Activated naive CD8-positive, alpha-beta T cell treated with anti-CD3 and anti-CD28 coated beads, Interleukin-2, amount 10 ng/mL, durations not matched to agents 7 days and 5 days (primary cell): Measurements from ENCODE around the gene CCDC141. TPM values are rescaled to one million over a fixed set of nuclear protein-coding genes. Genes with fewer than 3 reads are reported as not detected.

Source experiments
- ATAC-seq: fragments of 150-1000 bp; cut with Tn5 transposase; one replicate; pipeline ENCODE4 v1.10.0; 2021; ENCODE audit warnings: low read depth, moderate library complexity
- POLR2A ChIA-PET: fragments of 350-600 bp; sonication (Branson Sonifier 250); formaldehyde crosslinking; loops from one replicate; lab custom pipeline; 2021; ENCODE audit warnings: antibody characterized with exemption; lab: Charles Lee
- DNase-seq: peaks from one replicate; pipeline ENCODE4 v3.0.0; 2021
- H3K27ac Mint-ChIP-seq: one replicate; pipeline ENCODE4 v1.8.0; 2022; ENCODE audit warnings: mild to moderate bottlenecking, mixed read lengths
- H3K27me3 Mint-ChIP-seq: one replicate; pipeline ENCODE4 v1.8.0; 2022; ENCODE audit warnings: mild to moderate bottlenecking, moderate library complexity, mixed read lengths
- H3K36me3 Mint-ChIP-seq: one replicate; pipeline ENCODE4 v1.8.0; 2021; ENCODE audit warnings: mild to moderate bottlenecking, mixed read lengths
- H3K4me1 Mint-ChIP-seq: one replicate; pipeline ENCODE4 v1.8.0; 2021; ENCODE audit warnings: mixed read lengths
- H3K4me3 Mint-ChIP-seq: one replicate; pipeline ENCODE4 v1.8.0; 2022; ENCODE audit warnings: mild to moderate bottlenecking, moderate library complexity, mixed read lengths
- H3K9me3 Mint-ChIP-seq: one replicate; pipeline ENCODE4 v1.8.0; 2021; ENCODE audit warnings: mixed read lengths
- total RNA-seq, 2 experiments: library from RNA; stranded (reverse); gene quantifications; one replicate each; pipeline ENCODE4 v1.2.3, GENCODE V29; 2021

Gene CCDC141
- total RNA-seq, 2 experiments from 2014 or later = 11.8 to 15.0 TPM

DNA sequence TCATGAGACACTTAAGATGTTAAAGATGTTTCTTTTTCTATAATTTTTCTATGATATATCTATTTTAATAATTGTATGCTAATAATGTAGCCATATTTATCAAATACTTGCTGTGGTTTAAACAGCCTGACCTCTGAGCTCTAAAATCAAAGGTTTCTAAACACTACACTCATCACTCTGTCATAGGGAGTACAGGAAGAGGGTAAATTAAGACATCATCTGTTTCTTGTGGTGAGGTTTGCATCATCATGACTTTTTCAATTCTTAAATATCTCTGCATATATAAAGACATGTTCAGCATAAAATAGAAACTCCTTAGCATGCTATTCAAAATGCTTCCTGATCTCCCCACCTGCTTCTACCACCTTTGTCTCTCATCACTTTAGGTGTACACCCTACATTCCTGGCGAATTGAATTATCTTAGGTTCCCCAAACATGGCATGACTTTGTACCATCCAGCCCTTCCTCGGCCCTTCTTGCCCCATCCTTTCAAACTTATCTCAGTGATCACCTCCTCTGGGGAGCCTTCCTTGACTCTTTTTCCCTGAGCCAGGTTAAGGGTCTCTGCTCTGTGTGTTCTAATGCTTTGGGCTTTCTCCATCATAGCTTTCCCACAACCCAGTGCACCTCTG, 137.4 kb downstream of the CCDC141 start:
- Mint-ChIP-seq H3K4me1 (peaks cover 17% of the 10 kb centered on the region), H3K4me3 (no peak overlapping the region), H3K27ac (peak overlapping the region; percentile 2), H3K36me3 (no peaks in the 10 kb centered on the region), H3K27me3 (no peaks in the 10 kb centered on the region), H3K9me3 (no peaks in the 10 kb centered on the region)
- ATAC-seq (peak; percentile 58), DNase-seq (no peak)
- POLR2A ChIA-PET = no interaction called here

DNA sequence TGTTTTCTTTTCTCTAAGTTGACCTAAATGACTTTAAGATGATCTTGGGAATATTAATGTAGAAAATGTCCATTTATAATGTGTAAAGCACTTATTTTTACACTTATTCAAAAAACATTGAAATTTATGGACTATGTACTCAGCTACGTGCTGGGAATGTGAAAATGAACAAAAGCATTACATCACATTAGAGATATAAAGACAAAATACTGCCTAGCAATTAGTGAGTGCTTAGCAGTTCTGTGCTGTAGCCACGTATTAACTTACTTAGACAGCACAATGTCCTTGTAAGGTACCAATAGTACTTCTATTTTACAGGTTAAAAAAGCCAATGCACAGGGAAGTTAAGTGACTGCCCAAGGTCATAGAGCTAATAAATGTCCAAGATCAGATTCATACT, 138.9 kb downstream of the CCDC141 start:
- no peak for DNase-seq
- no peaks in the 10 kb centered on the region for H3K36me3 Mint-ChIP-seq
- peaks cover 17% of the 10 kb centered on the region for H3K4me1 Mint-ChIP-seq
- no peaks in the 10 kb centered on the region for H3K27me3 Mint-ChIP-seq
- H3K9me3 Mint-ChIP-seq = no peaks in the 10 kb centered on the region
- no peak overlapping the region for H3K27ac Mint-ChIP-seq
- no peak overlapping the region for H3K4me3 Mint-ChIP-seq
- POLR2A ChIA-PET = no interaction called here
- ATAC-seq = no peak

DNA sequence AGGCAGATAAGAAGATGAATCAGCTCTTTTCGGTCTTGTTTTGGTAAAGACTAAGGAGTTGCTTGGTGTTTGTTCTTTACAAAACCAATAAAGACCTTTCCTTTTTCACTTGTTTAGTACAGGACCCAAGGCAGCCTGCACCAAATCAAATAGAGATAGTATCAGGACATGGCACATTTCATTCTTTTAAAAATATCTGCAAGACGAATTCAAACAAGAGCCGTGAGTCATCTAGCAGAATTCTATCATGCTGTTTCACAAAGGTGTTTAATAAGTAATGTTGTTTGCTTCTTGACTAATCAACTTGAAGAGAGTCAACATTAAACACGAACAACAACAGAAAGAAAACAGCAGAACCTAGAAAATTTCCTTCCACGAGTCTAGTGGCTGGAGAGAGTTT, 139.9 kb downstream of the CCDC141 start:
- ATAC-seq (no peak), DNase-seq (no peak)
- Mint-ChIP-seq H3K27ac (no peak overlapping the region), H3K9me3 (no peaks in the 10 kb centered on the region), H3K4me3 (no peak overlapping the region), H3K27me3 (no peaks in the 10 kb centered on the region), H3K4me1 (peaks cover 17% of the 10 kb centered on the region), H3K36me3 (no peaks in the 10 kb centered on the region)
- POLR2A ChIA-PET = no interaction called here

DNA sequence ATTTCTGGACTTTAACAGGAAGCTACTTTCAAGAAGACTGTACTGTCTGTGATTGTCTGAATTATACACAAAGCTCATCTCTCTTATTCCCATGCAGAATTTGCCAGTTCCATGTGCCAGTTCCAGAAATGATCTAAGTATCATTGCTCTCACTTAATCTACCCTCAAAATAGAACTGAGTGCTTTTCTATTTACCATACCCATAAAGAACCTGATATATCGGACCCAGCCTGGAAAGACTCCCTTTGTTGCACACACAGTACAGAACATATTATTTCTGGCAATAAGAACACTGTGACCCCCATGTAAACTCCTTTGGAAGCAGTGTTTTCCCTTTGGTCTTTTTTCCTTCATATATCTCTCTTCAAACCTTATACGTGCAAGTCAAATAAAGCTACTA, 140.4 kb downstream of the CCDC141 start:
- POLR2A ChIA-PET = no interaction called here

DNA sequence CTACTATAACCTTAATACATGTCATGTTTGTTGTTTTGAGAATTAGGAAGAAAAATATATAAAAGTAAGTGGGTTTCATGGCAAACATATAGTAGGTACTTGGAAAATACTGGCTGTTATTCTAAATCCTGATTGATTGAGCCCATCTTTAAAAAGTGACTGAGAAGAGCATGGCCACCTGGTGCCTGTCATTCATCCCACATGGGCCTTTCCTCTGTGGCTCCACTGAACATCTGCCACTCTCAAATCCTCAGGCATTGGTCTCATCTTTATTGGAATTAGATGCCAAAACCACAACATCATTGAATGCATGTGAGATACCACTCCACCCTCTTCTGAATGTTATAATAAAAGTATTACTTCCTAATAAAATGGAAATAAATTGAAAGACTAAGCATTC, 141.1 kb downstream of the CCDC141 start:
- ATAC-seq (no peak), DNase-seq (no peak)
- H3K36me3 Mint-ChIP-seq = peaks cover 4% of the 10 kb centered on the region
- POLR2A ChIA-PET = no interaction called here
- H3K27ac Mint-ChIP-seq = no peak overlapping the region
- no peak overlapping the region for H3K4me3 Mint-ChIP-seq
- peaks cover 2% of the 10 kb centered on the region for H3K9me3 Mint-ChIP-seq
- peaks cover 12% of the 10 kb centered on the region for H3K4me1 Mint-ChIP-seq
- H3K27me3 Mint-ChIP-seq = no peaks in the 10 kb centered on the region

More for the DNA sequence above, 140.4 kb downstream of the CCDC141 start:
- no peak overlapping the region for H3K4me3 Mint-ChIP-seq
- no peaks in the 10 kb centered on the region for H3K27me3 Mint-ChIP-seq
- peaks cover 14% of the 10 kb centered on the region for H3K4me1 Mint-ChIP-seq
- DNase-seq (no peak), ATAC-seq (no peak)
- H3K9me3 Mint-ChIP-seq = peaks cover 1% of the 10 kb centered on the region
- peaks cover 2% of the 10 kb centered on the region for H3K36me3 Mint-ChIP-seq
- no peak overlapping the region for H3K27ac Mint-ChIP-seq

DNA sequence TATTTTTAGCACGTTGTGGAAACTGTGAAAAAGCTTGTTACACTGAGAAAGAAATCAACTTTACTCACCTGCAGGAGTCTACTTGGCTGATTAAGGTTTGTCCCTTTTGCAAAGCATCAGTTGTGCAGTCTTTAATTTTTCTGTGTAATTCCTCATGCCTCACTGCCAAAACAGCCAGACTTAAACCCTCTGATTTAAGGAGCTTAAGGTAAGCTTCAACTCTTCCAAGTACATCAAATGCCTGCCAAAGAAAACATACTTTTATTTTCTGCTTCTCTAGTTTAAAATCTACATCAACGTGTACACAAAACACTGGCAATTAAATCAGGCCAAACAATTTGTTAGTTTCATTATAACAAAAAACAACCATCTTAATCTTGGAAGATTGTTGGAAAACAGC, 144.7 kb downstream of the CCDC141 start:
- peaks cover 2% of the 10 kb centered on the region for H3K9me3 Mint-ChIP-seq
- no peaks in the 10 kb centered on the region for H3K27me3 Mint-ChIP-seq
- H3K27ac Mint-ChIP-seq = no peak overlapping the region
- ATAC-seq (no peak), DNase-seq (no peak)
- POLR2A ChIA-PET = no interaction called here
- H3K4me3 Mint-ChIP-seq = no peak overlapping the region
- H3K36me3 Mint-ChIP-seq = peaks cover 15% of the 10 kb centered on the region
- no peaks in the 10 kb centered on the region for H3K4me1 Mint-ChIP-seq

DNA sequence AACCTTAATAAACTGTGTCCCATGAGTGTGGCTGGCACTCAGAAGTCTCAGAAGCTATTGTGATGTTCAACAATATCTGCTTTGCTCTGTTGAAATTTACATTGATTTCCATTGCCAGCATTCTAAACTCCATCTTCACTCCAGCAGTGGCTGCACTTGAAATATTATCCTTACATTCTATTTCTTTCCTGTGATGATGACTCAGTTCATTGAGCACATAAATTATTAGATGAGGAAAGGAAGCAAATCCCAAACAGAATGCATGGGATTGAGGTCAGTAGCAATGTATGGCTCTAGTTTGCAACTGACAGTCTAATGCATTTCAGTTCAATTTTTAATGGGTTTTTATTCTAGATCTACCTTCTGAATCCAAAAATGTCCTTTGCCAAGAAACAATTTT, 150.3 kb downstream of the CCDC141 start:
- Mint-ChIP-seq H3K4me1 (no peaks in the 10 kb centered on the region), H3K9me3 (peaks cover 2% of the 10 kb centered on the region), H3K36me3 (peaks cover 15% of the 10 kb centered on the region), H3K4me3 (no peak overlapping the region), H3K27ac (no peak overlapping the region), H3K27me3 (no peaks in the 10 kb centered on the region)
- DNase-seq (no peak), ATAC-seq (no peak)
- POLR2A ChIA-PET = no interaction called here

DNA sequence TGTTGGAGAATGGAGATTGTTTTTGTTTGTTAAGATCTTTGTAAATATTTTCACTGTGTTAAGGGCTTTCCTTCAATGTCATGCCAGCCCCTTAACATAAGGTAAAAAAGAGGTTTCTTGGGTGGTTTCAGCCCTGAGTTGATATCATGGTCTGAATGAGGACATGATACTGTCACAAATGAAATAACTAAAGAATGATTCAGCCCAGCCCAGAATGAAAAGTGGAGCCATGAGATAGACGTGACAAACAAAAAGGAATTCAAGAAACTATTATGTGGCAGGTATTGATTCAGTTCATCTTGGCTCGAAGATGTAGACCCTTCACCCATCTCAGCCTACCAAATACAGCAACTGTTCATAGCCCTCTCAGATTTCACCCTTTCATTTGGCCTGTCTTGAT, 154.1 kb downstream of the CCDC141 start:
- Mint-ChIP-seq H3K4me3 (no peak overlapping the region), H3K27me3 (no peaks in the 10 kb centered on the region), H3K4me1 (no peaks in the 10 kb centered on the region), H3K27ac (no peak overlapping the region), H3K9me3 (no peaks in the 10 kb centered on the region), H3K36me3 (peaks cover 1% of the 10 kb centered on the region)
- POLR2A ChIA-PET = no interaction called here
- ATAC-seq = no peak
- DNase-seq = no peak

DNA sequence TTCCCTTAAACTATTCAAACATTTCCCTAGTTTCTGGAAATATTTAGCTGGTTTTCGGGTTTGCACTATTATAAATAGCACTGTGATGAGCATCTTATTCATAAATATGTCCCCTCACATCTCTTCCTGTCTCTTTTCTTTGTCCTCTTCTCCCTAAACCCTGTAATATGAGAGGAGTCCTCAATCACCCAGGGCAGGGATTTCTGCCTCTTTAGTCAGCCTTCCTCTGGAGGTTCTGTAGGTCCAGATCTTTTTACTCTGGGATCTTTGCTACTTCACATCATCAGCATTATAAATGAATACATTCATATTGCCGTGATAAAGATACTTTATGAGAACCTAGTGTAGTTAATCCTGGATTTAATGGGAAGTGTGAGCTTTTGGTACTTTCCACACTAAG, 154.8 kb downstream of the CCDC141 start:
- Mint-ChIP-seq H3K27ac (no peak overlapping the region), H3K36me3 (no peaks in the 10 kb centered on the region), H3K27me3 (no peaks in the 10 kb centered on the region), H3K9me3 (no peaks in the 10 kb centered on the region), H3K4me1 (no peaks in the 10 kb centered on the region), H3K4me3 (no peak overlapping the region)
- ATAC-seq (no peak), DNase-seq (no peak)
- POLR2A ChIA-PET = no interaction called here

DNA sequence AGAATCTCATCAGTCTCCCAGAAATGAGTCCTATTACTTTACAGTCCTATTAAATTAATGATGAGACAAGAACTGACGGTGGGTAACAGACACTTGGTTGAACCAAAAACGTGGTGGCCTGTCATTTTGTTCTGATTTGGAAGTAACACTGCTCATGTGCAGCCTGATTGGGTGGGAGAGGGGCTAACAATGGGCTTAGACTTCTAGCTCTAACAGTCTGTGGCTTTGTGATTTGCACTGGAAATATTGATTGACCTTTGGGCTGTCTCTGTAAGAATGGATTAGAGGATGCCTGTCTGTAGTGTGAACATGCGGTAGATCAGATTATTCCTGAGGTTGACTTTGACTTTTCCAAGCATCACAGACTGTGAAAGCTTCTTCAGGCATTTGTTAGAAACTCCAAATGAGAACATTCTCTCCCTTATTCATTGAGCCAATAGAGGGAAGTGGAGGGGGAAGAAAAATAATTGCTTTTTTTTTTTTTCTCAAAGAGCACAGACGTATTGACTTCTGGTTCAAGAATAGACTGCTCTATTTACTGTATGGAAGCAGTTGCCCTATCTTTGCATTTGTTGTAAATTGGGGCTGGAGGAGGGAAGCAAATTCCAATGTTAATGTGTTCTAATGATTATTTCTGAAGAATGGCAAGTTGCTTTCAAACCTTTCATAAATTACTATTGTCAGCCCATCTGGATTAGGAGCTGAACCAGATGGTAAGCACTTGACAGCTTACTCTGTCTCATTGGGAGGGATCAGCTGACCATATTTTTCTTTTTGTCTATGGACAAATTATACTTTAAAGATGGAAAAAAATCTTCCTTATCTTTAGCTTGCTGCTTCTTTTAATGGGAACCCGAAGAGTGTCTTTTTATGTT, 156.9 kb downstream of the CCDC141 start:
- no peaks in the 10 kb centered on the region for H3K9me3 Mint-ChIP-seq
- H3K4me1 Mint-ChIP-seq = no peaks in the 10 kb centered on the region
- no peak overlapping the region for H3K27ac Mint-ChIP-seq
- DNase-seq (no peak), ATAC-seq (no peak)
- H3K27me3 Mint-ChIP-seq = no peaks in the 10 kb centered on the region
- no peak overlapping the region for H3K4me3 Mint-ChIP-seq
- POLR2A ChIA-PET = no interaction called here
- H3K36me3 Mint-ChIP-seq = no peaks in the 10 kb centered on the region

DNA sequence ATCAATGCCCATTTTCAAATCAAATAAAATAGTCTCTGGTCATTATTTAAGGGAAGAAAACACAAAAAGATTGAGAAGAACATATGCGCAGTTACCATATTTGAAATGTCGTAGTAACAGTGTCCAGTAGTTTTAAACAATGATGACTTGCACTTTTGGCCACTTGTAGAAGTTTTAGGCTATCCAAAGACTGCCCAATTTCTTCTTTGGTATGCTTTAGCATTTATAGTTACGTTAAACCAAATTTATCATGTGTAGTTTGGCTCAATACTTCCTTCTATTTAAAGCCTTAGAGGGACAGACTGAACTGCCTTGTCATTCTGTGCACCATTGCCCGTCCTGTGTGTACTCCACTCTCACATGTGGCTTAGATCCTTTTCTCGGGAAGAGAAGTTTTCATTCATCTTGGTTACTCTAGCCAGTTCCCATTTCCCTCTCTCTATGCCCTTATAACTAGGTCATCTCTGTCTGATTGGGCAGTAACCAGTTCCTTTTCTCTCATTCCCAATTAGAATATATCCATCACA, 157.9 kb downstream of the CCDC141 start:
- POLR2A ChIA-PET = no interaction called here
- Mint-ChIP-seq H3K4me1 (no peaks in the 10 kb centered on the region), H3K9me3 (no peaks in the 10 kb centered on the region), H3K27me3 (no peaks in the 10 kb centered on the region), H3K36me3 (no peaks in the 10 kb centered on the region), H3K27ac (no peak overlapping the region), H3K4me3 (no peak overlapping the region)
- ATAC-seq (no peak), DNase-seq (no peak)

DNA sequence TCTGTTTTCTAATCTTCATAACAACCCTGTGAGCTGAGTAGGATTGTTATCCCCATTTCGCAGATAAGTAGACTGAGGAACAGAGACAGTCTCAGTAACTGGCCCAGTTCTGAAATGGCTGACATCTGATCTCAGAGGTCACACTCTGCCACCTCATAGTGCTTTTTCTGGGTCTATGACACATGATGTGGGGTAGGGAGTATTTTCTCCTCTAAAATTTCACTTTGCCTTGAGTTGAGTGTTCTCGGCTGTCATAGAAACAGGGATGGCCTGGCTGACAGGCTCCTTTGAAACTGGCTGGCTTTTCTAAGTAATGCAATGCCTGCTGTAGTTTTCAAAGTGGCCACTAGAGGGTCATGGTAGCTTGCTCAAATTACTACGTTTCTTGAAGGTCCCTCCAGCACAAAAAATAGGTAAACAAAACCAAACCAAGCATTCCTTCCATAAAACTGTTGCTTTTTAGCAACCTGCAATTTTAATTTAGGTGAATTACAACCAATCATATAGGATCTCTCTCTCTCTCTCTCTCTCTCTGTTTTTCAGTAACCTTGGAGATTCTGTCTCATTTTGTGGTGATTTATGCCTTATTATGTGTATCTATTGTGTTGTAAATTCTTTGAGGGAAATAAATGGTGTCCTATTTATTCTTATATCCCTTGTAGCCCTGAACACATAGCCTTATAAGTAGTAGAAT, 158.5 kb downstream of the CCDC141 start:
- Mint-ChIP-seq H3K4me1 (no peaks in the 10 kb centered on the region), H3K9me3 (no peaks in the 10 kb centered on the region), H3K4me3 (no peak overlapping the region), H3K27me3 (no peaks in the 10 kb centered on the region), H3K36me3 (no peaks in the 10 kb centered on the region), H3K27ac (no peak overlapping the region)
- DNase-seq (peak; percentile 34), ATAC-seq (peak; percentile 83)
- POLR2A ChIA-PET = no interaction called here

DNA sequence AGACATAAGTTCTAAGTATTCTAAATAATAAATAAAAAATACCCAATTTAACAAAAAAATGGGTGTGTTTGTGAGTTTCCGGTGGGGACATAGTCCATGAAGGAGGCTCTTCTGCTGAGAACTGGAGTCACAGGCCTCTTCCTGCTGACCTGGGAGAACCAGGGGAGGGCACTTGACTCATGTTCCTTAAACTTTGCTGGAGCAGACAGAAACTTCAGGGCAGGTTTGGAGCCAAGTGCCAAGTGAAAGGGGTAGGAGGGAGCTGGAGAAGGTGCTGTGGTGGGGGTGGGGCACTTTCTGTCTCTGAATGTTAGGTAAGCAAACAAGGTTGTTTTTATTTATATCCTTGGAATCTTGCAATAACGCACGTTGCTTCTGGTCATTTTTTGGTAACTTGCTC, 163.9 kb downstream of the CCDC141 start:
- no peaks in the 10 kb centered on the region for H3K4me1 Mint-ChIP-seq
- no peak overlapping the region for H3K4me3 Mint-ChIP-seq
- H3K27me3 Mint-ChIP-seq = no peaks in the 10 kb centered on the region
- H3K9me3 Mint-ChIP-seq = no peaks in the 10 kb centered on the region
- DNase-seq = no peak
- no peak overlapping the region for H3K27ac Mint-ChIP-seq
- peaks cover 6% of the 10 kb centered on the region for H3K36me3 Mint-ChIP-seq
- POLR2A ChIA-PET = no interaction called here
- ATAC-seq = no peak
